K562 (cell line): ENCODE results near the gene NUP188. TPM values are rescaled to one million over a fixed set of nuclear protein-coding genes. Genes with fewer than 3 reads are reported as not detected.

Experiments
- ATAC-seq: fragments of 200-7000 bp; cut with Tn5 transposase; 3 replicates; pipeline ENCODE4 v1.9.1; 2020; ENCODE audit warnings: moderate library complexity
- BruUV-seq: library from RNA; stranded (reverse); fragments of 400-500 nt; replicated peaks from 2 replicates; lab custom pipeline; 2021; lab: Mats Ljungman, UMichigan
- CTCF ChIA-PET: fragments of 300-600 bp; formaldehyde crosslinking; extraction: SDS; loops from one replicate; lab custom pipeline; 2021; ENCODE audit warnings: low intra/inter-chr PET ratio; lab: Yijun Ruan, JAX
- POLR2A ChIA-PET: fragments of 300-600, 350-650 bp; sonication (Branson Sonifier 250); formaldehyde crosslinking; extraction: SDS; loops from one replicate; lab custom pipeline; 2021; ENCODE audit warnings: antibody characterized with exemption, inconsistent platforms; lab: Yijun Ruan, JAX
- DNase-seq, 4 experiments: peaks; one replicate each; pipeline versions ENCODE4 v3.0.0 to v3.0.0-alpha.2; 2011 to 2018; ENCODE audit warnings: low spot score in 3 of 4, mixed read lengths in 3 of 4; ENCODE audit errors: extremely low read depth in 1 of 4
- FAIRE-seq: peaks from 2 replicates; lab custom pipeline; 2011; peaks lifted over from hg19 to GRCh38; lab: Jason Lieb, UNC
- H2AFZ ChIP-seq: 2 replicates; pipeline ENCODE4 v1.6.0; 2011; ENCODE audit warnings: low read depth, low read length, control low read depth, inconsistent platforms
- H3K27ac ChIP-seq: fragments of 200-600 bp; 3 replicates; pipeline ENCODE4 v1.8.0; 2011; ENCODE audit warnings: low read depth, mild to moderate bottlenecking, control low read depth, inconsistent platforms, low read length, moderate library complexity, mixed read lengths; ENCODE audit errors: extremely low read depth
- H3K27me3 ChIP-seq, 2 experiments: fragments of 300-600 bp in 1 of 2; 2 replicates in 1 of 2; 3 replicates in 1 of 2; pipeline versions ENCODE4 v1.6.0 to v1.8.0; 2011; ENCODE audit warnings: inconsistent platforms in 2 of 2, low read length in 2 of 2, mild to moderate bottlenecking in 1 of 2, mixed read lengths in 1 of 2, moderate library complexity in 1 of 2; ENCODE audit not compliant: control insufficient read depth in 2 of 2, insufficient read depth in 2 of 2
- H3K36me3 ChIP-seq: fragments of 300-600 bp; 3 replicates; pipeline ENCODE4 v1.8.0; 2011; ENCODE audit warnings: mild to moderate bottlenecking, low read length, inconsistent platforms; ENCODE audit not compliant: control insufficient read depth, insufficient read depth
- H3K4me1 ChIP-seq, 2 experiments: fragments of 200-600 bp in 1 of 2; replicated peaks in 1 of 2; 2 replicates in 1 of 2; 3 replicates in 1 of 2; pipeline versions ENCODE4 v1.5.1 to v1.8.0; 2011; ENCODE audit warnings: inconsistent platforms in 2 of 2, low read length in 2 of 2, mild to moderate bottlenecking in 1 of 2, mixed read lengths in 1 of 2, moderate library complexity in 1 of 2; ENCODE audit not compliant: control insufficient read depth in 2 of 2, insufficient read depth in 2 of 2
- H3K4me2 ChIP-seq: 2 replicates; pipeline ENCODE4 v1.6.1; 2011; ENCODE audit warnings: low read length, control low read depth, inconsistent platforms, mixed read lengths; ENCODE audit not compliant: insufficient read depth
- H3K4me3 ChIP-seq: fragments of 200-600 bp; sonication (generic), shearing (Covaris generic); 2 replicates; pipeline ENCODE4 v1.5.1; 2016; ENCODE audit warnings: control low read depth, inconsistent platforms
- H3K79me2 ChIP-seq: fragments of 200-600 bp; 3 replicates; pipeline ENCODE4 v1.8.0; 2011; ENCODE audit warnings: low read length, inconsistent platforms; ENCODE audit not compliant: control insufficient read depth, insufficient read depth
- H3K9ac ChIP-seq, 2 experiments: 2 replicates each; pipeline versions ENCODE4 v1.6.0 to v1.6.1; 2011; ENCODE audit warnings: low read depth in 2 of 2, low read length in 2 of 2, control low read depth in 1 of 2, inconsistent platforms in 1 of 2, mild to moderate bottlenecking in 1 of 2, mixed read lengths in 1 of 2; ENCODE audit not compliant: insufficient read depth in 1 of 2
- H3K9me1 ChIP-seq: one replicate; pipeline ENCODE4 v1.6.0; 2011; ENCODE audit warnings: inconsistent platforms, mild to moderate bottlenecking, low read length, moderate library complexity; ENCODE audit not compliant: control insufficient read depth, insufficient read depth
- H3K9me3 ChIP-seq: replicated peaks from 2 replicates; pipeline ENCODE4 v1.5.1; 2011; ENCODE audit warnings: low read depth, low read length, inconsistent platforms; ENCODE audit not compliant: control insufficient read depth, insufficient read depth
- H4K20me1 ChIP-seq: replicated peaks from 2 replicates; pipeline ENCODE4 v1.6.1; 2011; ENCODE audit warnings: low read length, inconsistent platforms, mixed read lengths; ENCODE audit not compliant: control insufficient read depth, insufficient read depth
- NCOA4 ChIP-seq: fragments of 450-650 bp; IDR thresholded peaks from 2 replicates; pipeline ENCODE4 v1.6.1; 2018; ENCODE audit warnings: mild to moderate bottlenecking; ENCODE audit not compliant: partially characterized antibody
- NFIC ChIP-seq: fragments of 450-650 bp; IDR thresholded peaks from 2 replicates; pipeline ENCODE4 v1.6.1; 2017; ENCODE audit warnings: mild to moderate bottlenecking, inconsistent platforms
- PTBP1 ChIP-seq: fragments of 200-400 bp; formaldehyde crosslinking; IDR thresholded peaks from 2 replicates; pipeline ENCODE4 v1.6.1; 2017; ENCODE audit warnings: low read depth, low read length
- RFX1 ChIP-seq: fragments of 450-650 bp; IDR thresholded peaks from 2 replicates; pipeline ENCODE4 v1.6.1; 2016; ENCODE audit warnings: mild to moderate bottlenecking, moderate library complexity
- ZNF253 ChIP-seq: fragments of 250-450 bp; sonication (Bioruptor Pico); conservative IDR thresholded peaks from 2 replicates; pipeline ENCODE4 v1.6.1; 2021; ENCODE audit warnings: mild to moderate bottlenecking
- WGBS: fragments of 100-300 bp; shearing (Covaris generic); methylation state at CpG from one replicate; pipeline ENCODE4 v1.1.6; 2016; ENCODE audit warnings: low coverage, mixed read lengths; ENCODE audit not compliant: insufficient coverage; ENCODE audit errors: missing lambda C conversion rate; 5-methylcytosine and 5-hydroxymethylcytosine counted together
- in situ Hi-C: fragments of 300-500 bp; cut with MboI; formaldehyde crosslinking; loops from 4 replicates; pipeline ENCODE4 v1.15.0; 2018; ENCODE audit warnings: inconsistent platforms, mixed read lengths
- intact Hi-C: fragments of 100-400 bp; cut with micrococcal nuclease; formaldehyde crosslinking; loops from 2 replicates; pipeline ENCODE4 v1.14.2; 2022
- polyA plus RNA-seq, 8 experiments: library from polyadenylated mRNA; depleted of rRNA in 4 of 8; stranded (reverse) in 5 of 8; unstranded in 3 of 8; fragments of >200 nt; fragmentation: Nextera tagmentation in 2 of 8; fragmentation: Illumina TruSeq in 1 of 8; extraction: Ambion mirVana in 2 of 8; extraction: Trizol in 1 of 8; gene quantifications; 2 replicates each; pipeline versions ENCODE4 v1.2.1 to v1.2.3, GENCODE V29; 2011 to 2014; ENCODE audit warnings: inconsistent platforms in 1 of 8, missing spikeins in 1 of 8
- total RNA-seq, 7 experiments: library from RNA; depleted of rRNA in 6 of 7; stranded (reverse); fragments of >200 nt in 6 of 7; fragmentation: Illumina TruSeq in 2 of 7; extraction: Trizol in 2 of 7; gene quantifications; 2 replicates each; pipeline versions ENCODE4 v1.2.1 to v1.2.3, GENCODE V29; 2011 to 2021; ENCODE audit warnings: low replicate concordance in 1 of 7

NUP188 gene
- total and polyA plus RNA-seq, 9 of the 15 experiments (the other 6 are each of a cell fraction or from before 2014, with no cell fraction given): 11.7 to 135 (median 70.6) TPM

GRCh38 chr9:129042016-129042415, 94.5 kb downstream of the NUP188 start:
- no peak overlapping the region for H2AFZ ChIP-seq
- intact Hi-C loops: no loop called here
- no peak for TF ChIP-seq PTBP1
- peak; percentile 27; the same call in 1 of the 2 replicates for TF ChIP-seq NFIC
- TF ChIP-seq NCOA4: no peak
- no peak for TF ChIP-seq ZNF253 (CRISPR knock-in tag)
- TF ChIP-seq, all 486 proteins: peak for 1
- peaks cover 43% of the 10 kb centered on the region for H3K79me2 ChIP-seq
- ChIA-PET CTCF (no interaction called here), POLR2A (interaction anchor here (0.5 kb wide), 1 partner anchor 15 kb away, joined by 3 read pairs; no protein-coding TSS in a partner anchor)
- peaks cover 57% of the 10 kb centered on the region; the same call in 2 of the 3 replicates for H3K36me3 ChIP-seq
- peak overlapping the region in 1 of 2 experiments; percentile 68; a peak in 2 of 4 replicates for H3K9ac ChIP-seq
- no peak overlapping the region for H3K4me3 ChIP-seq
- no peak overlapping the region for H3K4me2 ChIP-seq
- 95% methylated on average over 15 of the region's 16 CpGs for WGBS
- no peaks in the 10 kb centered on the region for H3K27me3 ChIP-seq
- no peaks in the 10 kb centered on the region; the same call in 1 of the 2 replicates for H4K20me1 ChIP-seq
- peaks cover 24 to 31% of the 10 kb centered on the region in 2 experiments for H3K4me1 ChIP-seq
- no peak overlapping the region for H3K27ac ChIP-seq
- peaks cover 4% of the 10 kb centered on the region for H3K9me1 ChIP-seq
- in situ Hi-C loops: no loop called here
- no peak for DNase-seq
- no peaks in the 10 kb centered on the region for H3K9me3 ChIP-seq
- FAIRE-seq: no peak
- no TSS peak for BruUV-seq
- no peak for ATAC-seq

- ChIA-PET CTCF (no interaction called here), POLR2A (interaction anchor here (0.6 to 1.6 kb wide), 2 partner anchors 15 to 405 kb away, joined by 4 to 5 read pairs; no protein-coding TSS in a partner anchor)
- intact Hi-C loops: no loop called here
- WGBS: 88% methylated on average over 8 of the region's 8 CpGs
- H3K9me3 ChIP-seq: no peaks in the 10 kb centered on the region
- in situ Hi-C loops: no loop called here
- H3K4me2 ChIP-seq: no peak overlapping the region
- no peak overlapping the region for H2AFZ ChIP-seq
- H3K4me3 ChIP-seq: no peak overlapping the region
- H3K36me3 ChIP-seq: peaks cover 64% of the 10 kb centered on the region; the same call in 2 of the 3 replicates
- no peaks in the 10 kb centered on the region for H3K79me2 ChIP-seq
- no peaks in the 10 kb centered on the region for H3K9me1 ChIP-seq
- TF ChIP-seq NFIC (peak; percentile 26; the same call in 1 of the 2 replicates), RFX1 (no peak)
- TF ChIP-seq, all 486 proteins: peak for 1
- no peak for ATAC-seq
- DNase-seq: peak in 2 of 4 experiments; percentile 10 to 12
- Histone ChIP-seq H3K9ac (peak overlapping the region in 1 of 2 experiments; percentile 69; a peak in 1 of 4 replicates), H3K4me1 (no peaks in the 10 kb centered on the region; a peak in 2 of 5 replicates), H3K27me3 (no peaks in the 10 kb centered on the region), H4K20me1 (0 out of 2 replicates have a peak, but pooled peaks cover 3% of the 10 kb centered on the region), H3K27ac (no peak overlapping the region)
- BruUV-seq: no TSS peak
- FAIRE-seq: no peak
These were observed 105.1 kb downstream of the NUP188 start for GRCh38 chr9:129052592-129052991.
